Activated CD4-positive, alpha-beta T cell treated with anti-CD3 and anti-CD28 coated beads, Interleukin-2, amount 50 U/mL, for 1 hour (primary cell): ENCODE measurements around the gene UBE3B.

Source experiments
- DNase-seq: peaks from one replicate; pipeline ENCODE4 v3.0.0-alpha.2; 2020

UBE3B gene

DNA sequence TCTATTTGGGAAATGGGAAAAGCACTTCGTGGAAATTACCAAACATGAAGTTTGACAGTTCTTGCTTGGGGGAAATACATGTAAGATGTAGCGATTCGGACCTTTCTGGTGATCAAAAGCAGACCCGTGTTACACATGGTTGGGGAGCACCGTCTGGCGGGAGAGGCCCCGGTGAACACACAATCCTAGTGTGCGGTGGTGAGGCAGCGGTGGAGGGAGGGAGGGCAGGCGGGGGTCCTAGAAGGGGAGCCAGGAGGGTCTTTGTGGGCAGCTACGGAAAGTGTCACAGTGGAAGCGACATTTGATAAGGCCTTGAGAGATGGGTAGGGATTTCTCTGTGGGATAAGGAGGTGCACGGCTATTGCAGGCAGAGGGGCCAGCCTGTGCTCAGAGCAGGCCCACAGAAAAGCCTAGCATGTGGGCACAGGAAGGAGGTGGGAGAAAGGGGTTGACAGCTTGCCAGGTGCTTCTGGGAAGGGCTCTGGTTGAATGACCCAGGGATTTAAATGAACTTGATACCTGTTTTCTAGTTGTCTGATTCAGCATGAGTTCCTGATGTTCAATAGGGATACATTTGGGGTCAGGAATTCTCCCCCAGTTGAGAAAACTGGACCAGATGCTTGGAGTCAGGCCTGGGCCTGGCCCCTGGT, 103.4 kb downstream of the UBE3B start:
- no peak for DNase-seq

DNA sequence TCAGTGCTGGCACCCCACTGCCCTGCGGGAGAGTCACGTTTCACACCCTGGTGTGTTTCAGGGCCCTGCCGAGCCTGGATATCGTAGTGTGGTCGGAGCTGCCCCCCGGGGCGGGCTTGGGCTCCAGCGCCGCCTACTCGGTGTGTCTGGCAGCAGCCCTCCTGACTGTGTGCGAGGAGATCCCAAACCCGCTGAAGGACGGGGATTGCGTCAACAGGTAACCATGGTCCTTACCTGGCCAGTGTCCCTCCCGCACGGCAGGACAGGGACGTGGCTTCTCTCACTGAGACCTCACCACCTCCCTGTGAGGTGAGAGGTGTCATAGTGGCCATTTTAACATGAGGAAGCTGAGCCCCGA, 103.9 kb downstream of the UBE3B start:
- no peak for DNase-seq

DNA sequence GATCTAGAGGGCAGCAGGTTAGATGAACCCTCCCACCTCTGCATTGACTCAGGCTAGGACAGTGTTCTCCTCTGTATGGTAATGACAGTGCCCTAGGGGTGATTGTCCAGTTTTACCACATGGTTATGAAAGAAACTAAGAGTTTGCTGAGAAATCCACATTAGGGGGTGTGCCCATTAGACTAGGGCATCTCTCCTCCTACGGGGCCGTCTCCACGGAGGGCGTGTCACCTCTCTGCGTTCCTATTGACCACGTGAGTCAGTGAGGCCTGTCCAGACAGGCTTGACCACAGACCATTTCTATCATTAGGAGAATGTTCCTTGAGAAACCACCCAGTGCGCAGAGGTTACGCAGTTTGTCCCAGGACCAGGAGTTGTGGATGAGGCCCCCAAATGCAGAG, 104.4 kb downstream of the UBE3B start:
- DNase-seq = no peak

DNA sequence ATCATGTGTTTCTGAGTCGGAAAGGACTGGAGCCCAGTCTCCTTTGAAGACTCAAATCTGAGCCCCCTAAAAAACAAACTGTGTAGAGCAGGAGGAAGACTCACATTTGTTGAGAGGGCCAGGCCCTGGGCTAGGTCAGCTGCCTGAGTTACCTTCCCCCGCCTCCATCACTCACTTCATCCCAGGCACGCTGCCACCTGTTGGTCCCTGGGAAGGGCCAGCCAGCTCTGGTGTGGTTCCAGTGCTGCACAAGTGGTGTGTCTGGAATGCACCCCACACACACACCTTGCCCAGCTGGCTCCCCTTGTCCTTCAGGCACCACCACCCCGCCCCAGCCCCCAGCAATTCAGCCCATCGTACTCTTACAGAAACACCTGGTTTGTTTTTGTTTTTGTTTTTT, 105.2 kb downstream of the UBE3B start:
- DNase-seq = no peak

DNA sequence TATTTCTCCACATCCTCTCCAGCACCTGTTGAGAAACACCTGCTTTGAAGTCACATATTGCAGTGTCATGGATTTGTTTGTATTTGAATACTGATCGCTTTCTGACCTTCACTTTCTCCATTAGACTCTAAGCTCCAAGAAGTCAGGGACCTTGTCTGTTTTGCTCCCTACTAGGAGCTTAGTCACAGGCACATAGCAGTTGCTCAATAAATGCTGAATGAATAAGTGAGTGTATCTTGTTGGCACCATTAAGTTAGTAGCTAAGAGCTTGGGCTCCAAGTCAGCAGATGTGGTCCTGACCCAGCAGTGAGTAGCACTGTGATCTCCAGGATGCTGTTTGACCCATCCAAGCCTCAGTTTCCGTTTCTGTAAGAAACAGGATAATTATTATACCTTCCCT, 106.3 kb downstream of the UBE3B start:
- no peak for DNase-seq
